Measurements from ENCODE around the gene DOP1B.
"Not testable (repeated sequence)": the region's sequence is repeated elsewhere in the genome, so short reads cannot be mapped to it uniquely, and the experiment has no call there.

Gene DOP1B

GRCh38 chr21:36127250-36127904 is 29.2 kb upstream of the DOP1B start:
- H3K9ac ChIP-seq (ENCODE audit: low read length): no peak overlapping the region
- no peaks in the 10 kb centered on the region for H4K20me1 ChIP-seq (ENCODE audit: insufficient read depth, low read length)
- H3K36me3 ChIP-seq (ENCODE audit: insufficient read depth, low read length): no peaks in the 10 kb centered on the region
- no peak overlapping the region for H2AFZ ChIP-seq (ENCODE audit: low read length)
- no peaks in the 10 kb centered on the region for H3K9me3 ChIP-seq (ENCODE audit: low read length)
- H3K27me3 ChIP-seq (ENCODE audit: insufficient read depth, low read length): peaks cover 3% of the 10 kb centered on the region; the same call in 1 of the 2 replicates
- TF ChIP-seq EZH2 (IDR thresholded peaks at IDR 0.05; ENCODE audit: borderline replicate concordance, low read length) (no peak), CTCF (IDR thresholded peaks at IDR 0.05; ENCODE audit: low read length) (no peak)
- no peaks in the 10 kb centered on the region for H3K4me1 ChIP-seq (ENCODE audit: insufficient read depth, low read length, severe bottlenecking)
- H3K9me2 ChIP-seq (ENCODE audit: low read depth, low read length): no peaks in the 10 kb centered on the region
- no peak overlapping the region for H3K4me3 ChIP-seq (ENCODE audit: low read depth, low read length, poor library complexity, severe bottlenecking)
- no peaks in the 10 kb centered on the region for H3K79me2 ChIP-seq (ENCODE audit: insufficient read depth, low read length)
- H3K27ac ChIP-seq (ENCODE audit: low read depth, low read length, poor library complexity, severe bottlenecking): no peak overlapping the region
- no peaks in the 10 kb centered on the region for H3F3A ChIP-seq (ENCODE audit: insufficient read depth, low read length)
- H3K4me2 ChIP-seq (ENCODE audit: low read length): no peak overlapping the region

GRCh38 chr21:36127977-36128376 is 28.6 kb upstream of the DOP1B start:
- no peak for TF ChIP-seq CTCF (IDR thresholded peaks at IDR 0.05; ENCODE audit: low read length)
- Histone ChIP-seq H3K4me3 (ENCODE audit: low read depth, low read length, poor library complexity, severe bottlenecking) (no peak overlapping the region), H3K9me3 (ENCODE audit: low read length) (no peaks in the 10 kb centered on the region), H2AFZ (ENCODE audit: low read length) (no peak overlapping the region), H3F3A (ENCODE audit: insufficient read depth, low read length) (no peaks in the 10 kb centered on the region), H3K27me3 (ENCODE audit: insufficient read depth, low read length) (no peaks in the 10 kb centered on the region), H3K9ac (ENCODE audit: low read length) (no peak overlapping the region), H3K79me2 (ENCODE audit: insufficient read depth, low read length) (no peaks in the 10 kb centered on the region), H3K4me1 (ENCODE audit: insufficient read depth, low read length, severe bottlenecking) (no peaks in the 10 kb centered on the region), H3K4me2 (ENCODE audit: low read length) (no peak overlapping the region), H4K20me1 (ENCODE audit: insufficient read depth, low read length) (no peaks in the 10 kb centered on the region), H3K27ac (ENCODE audit: low read depth, low read length, poor library complexity, severe bottlenecking) (no peak overlapping the region), H3K36me3 (ENCODE audit: insufficient read depth, low read length) (no peaks in the 10 kb centered on the region), H3K9me2 (ENCODE audit: low read depth, low read length) (no peaks in the 10 kb centered on the region)

GRCh38 chr21:36129219-36129618 is 27.4 kb upstream of the DOP1B start:
- TF ChIP-seq EZH2 (IDR thresholded peaks at IDR 0.05; ENCODE audit: borderline replicate concordance, low read length) (no peak), CTCF (IDR thresholded peaks at IDR 0.05; ENCODE audit: low read length) (no peak)
- Histone ChIP-seq H3K9ac (ENCODE audit: low read length) (no peak overlapping the region), H3K4me3 (ENCODE audit: low read depth, low read length, poor library complexity, severe bottlenecking) (no peak overlapping the region), H3K36me3 (ENCODE audit: insufficient read depth, low read length) (no peaks in the 10 kb centered on the region), H3K27ac (ENCODE audit: low read depth, low read length, poor library complexity, severe bottlenecking) (no peak overlapping the region), H3K9me3 (ENCODE audit: low read length) (no peaks in the 10 kb centered on the region), H4K20me1 (ENCODE audit: insufficient read depth, low read length) (no peaks in the 10 kb centered on the region), H3K4me1 (ENCODE audit: insufficient read depth, low read length, severe bottlenecking) (peaks cover under 1% of the 10 kb centered on the region), H3F3A (ENCODE audit: insufficient read depth, low read length) (no peaks in the 10 kb centered on the region), H2AFZ (ENCODE audit: low read length) (no peak overlapping the region), H3K79me2 (ENCODE audit: insufficient read depth, low read length) (no peaks in the 10 kb centered on the region), H3K9me2 (ENCODE audit: low read depth, low read length) (no peaks in the 10 kb centered on the region), H3K27me3 (ENCODE audit: insufficient read depth, low read length) (no peaks in the 10 kb centered on the region), H3K4me2 (ENCODE audit: low read length) (no peak overlapping the region)

- not testable (repeated sequence) for H2AFZ ChIP-seq (ENCODE audit: low read length); H3K36me3 ChIP-seq (ENCODE audit: insufficient read depth, low read length); H3K9me2 ChIP-seq (ENCODE audit: low read depth, low read length); H3K27ac ChIP-seq (ENCODE audit: low read depth, low read length, poor library complexity, severe bottlenecking); H3K9ac ChIP-seq (ENCODE audit: low read length); H3K27me3 ChIP-seq (ENCODE audit: insufficient read depth, low read length); H3F3A ChIP-seq (ENCODE audit: insufficient read depth, low read length); H3K79me2 ChIP-seq (ENCODE audit: insufficient read depth, low read length); H3K9me3 ChIP-seq (ENCODE audit: low read length); H4K20me1 ChIP-seq (ENCODE audit: insufficient read depth, low read length)
- Histone ChIP-seq H3K4me3 (ENCODE audit: low read depth, low read length, poor library complexity, severe bottlenecking) (peak overlapping the region; percentile 46), H3K4me2 (ENCODE audit: low read length) (peak overlapping the region; percentile 51; the same call in 1 of the 2 replicates), H3K4me1 (ENCODE audit: insufficient read depth, low read length, severe bottlenecking) (peaks cover 12% of the 10 kb centered on the region)
These were observed 26.2 kb upstream of the DOP1B start for GRCh38 chr21:36130414-36130762.

- H2AFZ ChIP-seq (ENCODE audit: low read length); H3F3A ChIP-seq (ENCODE audit: insufficient read depth, low read length); H3K9me3 ChIP-seq (ENCODE audit: low read length); H3K27ac ChIP-seq (ENCODE audit: low read depth, low read length, poor library complexity, severe bottlenecking); H3K27me3 ChIP-seq (ENCODE audit: insufficient read depth, low read length); H3K9ac ChIP-seq (ENCODE audit: low read length); H3K9me2 ChIP-seq (ENCODE audit: low read depth, low read length); H3K36me3 ChIP-seq (ENCODE audit: insufficient read depth, low read length); H4K20me1 ChIP-seq (ENCODE audit: insufficient read depth, low read length); H3K79me2 ChIP-seq (ENCODE audit: insufficient read depth, low read length): not testable (repeated sequence)
- Histone ChIP-seq H3K4me2 (ENCODE audit: low read length) (peak overlapping the region; percentile 51; the same call in 1 of the 2 replicates), H3K4me1 (ENCODE audit: insufficient read depth, low read length, severe bottlenecking) (peaks cover 17% of the 10 kb centered on the region), H3K4me3 (ENCODE audit: low read depth, low read length, poor library complexity, severe bottlenecking) (peak overlapping the region; percentile 46)
These were observed 25.8 kb upstream of the DOP1B start for GRCh38 chr21:36130839-36131238.
